Frontal cortex (tissue), 4 donors: ENCODE data around the gene CCNL2. TPM values are rescaled to one million over a fixed set of nuclear protein-coding genes. Genes with fewer than 3 reads are reported as not detected.
"Not testable (repeated sequence)": the region's sequence is repeated elsewhere in the genome, so short reads cannot be mapped to it uniquely, and the experiment has no call there.

Source experiments
- DNase-seq, 2 donors: peaks; one replicate each; pipeline ENCODE4 v3.0.0; 2012; ENCODE audit warnings: low spot score in 2 of 2
- FAIRE-seq: peaks from 2 replicates; lab custom pipeline; 2012; peaks lifted over from hg19 to GRCh38; lab: Jason Lieb, UNC
- total RNA-seq: library from RNA; depleted of rRNA; stranded (reverse); fragments of >200 nt; gene quantifications from one replicate; pipeline ENCODE4 v1.2.3, GENCODE V29; 2014
- donor health status: control.
- donor health status: control.
- donor health status: control.

The CCNL2 gene
- total RNA-seq, 1 donor from 2014 or later: 84.0 TPM

GRCh38 chr1:1432951-1433803 lies 34.0 kb upstream of the CCNL2 start:
- FAIRE-seq (no peak), DNase-seq (peak; percentile 67 to 80)

- DNase-seq (peak; percentile 22 to 57), FAIRE-seq (no peak)
Measured at GRCh38 chr1:1432274-1432950, 33.3 kb upstream of the CCNL2 start.

GRCh38 chr1:1431845-1432273 lies 32.7 kb upstream of the CCNL2 start:
- FAIRE-seq: no peak
- DNase-seq: peak; percentile 53 to 54

- DNase-seq: peak; percentile 25 to 54
- FAIRE-seq: no peak
Measured at GRCh38 chr1:1430992-1431844, 32.1 kb upstream of the CCNL2 start.

- DNase-seq (peak; percentile 66 to 80), FAIRE-seq (no peak)
Measured at GRCh38 chr1:1430114-1430982, 31.2 kb upstream of the CCNL2 start.

GRCh38 chr1:1429671-1430073 lies 30.5 kb upstream of the CCNL2 start:
- DNase-seq (peak in 1 of 2 donors; percentile 39), FAIRE-seq (no peak)

- FAIRE-seq, DNase-seq: not testable (repeated sequence)
Measured at GRCh38 chr1:1428967-1429366, 29.8 kb upstream of the CCNL2 start.

- DNase-seq: no peak
- FAIRE-seq: no peak
Measured at GRCh38 chr1:1428174-1428573, 29.0 kb upstream of the CCNL2 start.

GRCh38 chr1:1427820-1428148 lies 28.6 kb upstream of the CCNL2 start:
- FAIRE-seq: no peak
- DNase-seq: peak in 1 of 2 donors; percentile 28

GRCh38 chr1:1427106-1427819 lies 28.1 kb upstream of the CCNL2 start:
- no peak for FAIRE-seq
- DNase-seq: peak; percentile 52 to 68

GRCh38 chr1:1426496-1427105 lies 27.5 kb upstream of the CCNL2 start:
- no peak for FAIRE-seq

GRCh38 chr1:1425753-1426495 lies 26.8 kb upstream of the CCNL2 start:
- FAIRE-seq: no peak
- DNase-seq: peak; percentile 57 to 81

More at GRCh38 chr1:1426496-1427105, 27.5 kb upstream of the CCNL2 start:
- peak; percentile 27 to 80 for DNase-seq

GRCh38 chr1:1425426-1425752 lies 26.3 kb upstream of the CCNL2 start:
- no peak for DNase-seq
- FAIRE-seq: no peak

GRCh38 chr1:1424707-1425106 lies 25.6 kb upstream of the CCNL2 start:
- FAIRE-seq (no peak), DNase-seq (no peak)

GRCh38 chr1:1423245-1423597 lies 24.1 kb upstream of the CCNL2 start:
- no peak for FAIRE-seq
- DNase-seq: no peak

GRCh38 chr1:1422465-1423244 lies 23.5 kb upstream of the CCNL2 start:
- DNase-seq (no peak), FAIRE-seq (no peak)

- FAIRE-seq (no peak), DNase-seq (no peak)
Measured at GRCh38 chr1:1421907-1422464, 22.9 kb upstream of the CCNL2 start.
